ENCODE measurements around the gene FCGR1A.
"Not testable (repeated sequence)": the region's sequence is repeated elsewhere in the genome, so short reads cannot be mapped to it uniquely, and the experiment has no call there.

DNA sequence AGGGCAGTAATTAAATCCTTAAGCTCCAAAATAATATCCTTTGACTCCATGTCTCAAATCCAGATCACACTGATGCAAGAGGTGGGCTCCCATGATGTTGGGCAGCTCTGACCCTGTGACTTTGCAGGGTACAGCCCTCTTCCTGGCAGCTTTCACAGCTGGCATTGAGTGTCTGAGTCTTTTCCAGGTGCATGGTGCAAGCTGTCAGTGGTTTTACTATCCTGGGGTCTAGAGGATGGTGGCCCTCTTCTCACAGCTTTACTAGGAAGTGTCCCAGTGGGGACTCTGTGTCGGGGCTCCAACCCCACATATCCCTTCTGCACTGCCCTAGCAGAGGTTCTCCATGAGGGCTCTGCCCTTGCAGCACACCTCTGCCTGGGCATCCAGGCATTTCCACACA, 16.3 kb upstream of the FCGR1A start:
- TF ChIP-seq, protein P1, sequence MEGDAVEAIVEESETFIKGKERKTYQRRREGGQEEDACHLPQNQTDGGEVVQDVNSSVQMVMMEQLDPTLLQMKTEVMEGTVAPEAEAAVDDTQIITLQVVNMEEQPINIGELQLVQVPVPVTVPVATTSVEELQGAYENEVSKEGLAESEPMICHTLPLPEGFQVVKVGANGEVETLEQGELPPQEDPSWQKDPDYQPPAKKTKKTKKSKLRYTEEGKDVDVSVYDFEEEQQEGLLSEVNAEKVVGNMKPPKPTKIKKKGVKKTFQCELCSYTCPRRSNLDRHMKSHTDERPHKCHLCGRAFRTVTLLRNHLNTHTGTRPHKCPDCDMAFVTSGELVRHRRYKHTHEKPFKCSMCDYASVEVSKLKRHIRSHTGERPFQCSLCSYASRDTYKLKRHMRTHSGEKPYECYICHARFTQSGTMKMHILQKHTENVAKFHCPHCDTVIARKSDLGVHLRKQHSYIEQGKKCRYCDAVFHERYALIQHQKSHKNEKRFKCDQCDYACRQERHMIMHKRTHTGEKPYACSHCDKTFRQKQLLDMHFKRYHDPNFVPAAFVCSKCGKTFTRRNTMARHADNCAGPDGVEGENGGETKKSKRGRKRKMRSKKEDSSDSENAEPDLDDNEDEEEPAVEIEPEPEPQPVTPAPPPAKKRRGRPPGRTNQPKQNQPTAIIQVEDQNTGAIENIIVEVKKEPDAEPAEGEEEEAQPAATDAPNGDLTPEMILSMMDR (conservative IDR thresholded peaks at IDR 0.05; ENCODE audit: low read depth, low read length): not testable (repeated sequence)
- not testable (repeated sequence) for TF ChIP-seq CEBPB (IDR thresholded peaks at IDR 0.05; ENCODE audit: low read depth, low read length); POLR2A (IDR thresholded peaks at IDR 0.05; ENCODE audit: low read depth, low read length); FOS (IDR thresholded peaks at IDR 0.05; ENCODE audit: low read depth, low read length); RAD21 (IDR thresholded peaks at IDR 0.05; ENCODE audit: low read length); MAFK (IDR thresholded peaks at IDR 0.05; ENCODE audit: low read depth, low read length); BHLHE40 (IDR thresholded peaks at IDR 0.05; ENCODE audit: low read depth, low read length); SMC3 (IDR thresholded peaks at IDR 0.05; ENCODE audit: low read depth, low read length); MAZ (IDR thresholded peaks at IDR 0.05; ENCODE audit: borderline replicate concordance, low read depth, low read length); RCOR1 (IDR thresholded peaks at IDR 0.05; ENCODE audit: insufficient replicate concordance, low read length); MXI1 (IDR thresholded peaks at IDR 0.05; ENCODE audit: borderline replicate concordance, low read depth, low read length)
- TF ChIP-seq, protein P2, sequence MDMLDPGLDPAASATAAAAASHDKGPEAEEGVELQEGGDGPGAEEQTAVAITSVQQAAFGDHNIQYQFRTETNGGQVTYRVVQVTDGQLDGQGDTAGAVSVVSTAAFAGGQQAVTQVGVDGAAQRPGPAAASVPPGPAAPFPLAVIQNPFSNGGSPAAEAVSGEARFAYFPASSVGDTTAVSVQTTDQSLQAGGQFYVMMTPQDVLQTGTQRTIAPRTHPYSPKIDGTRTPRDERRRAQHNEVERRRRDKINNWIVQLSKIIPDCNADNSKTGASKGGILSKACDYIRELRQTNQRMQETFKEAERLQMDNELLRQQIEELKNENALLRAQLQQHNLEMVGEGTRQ (IDR thresholded peaks at IDR 0.05; ENCODE audit: low read depth, low read length): not testable (repeated sequence)

Data from IMR-90 (cell line).